Hematopoietic multipotent progenitor cell (in vitro differentiated cells): ENCODE measurements around the gene DNM3. TPM values are rescaled to one million over a fixed set of nuclear protein-coding genes. Genes with fewer than 3 reads are reported as not detected.

Source experiments
- DNase-seq, 3 donors: peaks; one replicate each; pipeline ENCODE4 v3.0.0-alpha.2; 2011 to 2015; ENCODE audit warnings: low read depth in 2 of 3, low spot score in 2 of 3
- small RNA-seq: library from RNA; depleted of rRNA; stranded (forward); fragments of <200 nt; gene quantifications from one replicate; pipeline ENCODE3, GENCODE V24; 2012
- total RNA-seq: library from RNA; depleted of rRNA; stranded (reverse); fragments of >200 nt; gene quantifications from one replicate; pipeline ENCODE4 v1.2.3, GENCODE V29; 2012

Gene DNM3
- total RNA-seq, 1 donor: 4.0 TPM

DNA sequence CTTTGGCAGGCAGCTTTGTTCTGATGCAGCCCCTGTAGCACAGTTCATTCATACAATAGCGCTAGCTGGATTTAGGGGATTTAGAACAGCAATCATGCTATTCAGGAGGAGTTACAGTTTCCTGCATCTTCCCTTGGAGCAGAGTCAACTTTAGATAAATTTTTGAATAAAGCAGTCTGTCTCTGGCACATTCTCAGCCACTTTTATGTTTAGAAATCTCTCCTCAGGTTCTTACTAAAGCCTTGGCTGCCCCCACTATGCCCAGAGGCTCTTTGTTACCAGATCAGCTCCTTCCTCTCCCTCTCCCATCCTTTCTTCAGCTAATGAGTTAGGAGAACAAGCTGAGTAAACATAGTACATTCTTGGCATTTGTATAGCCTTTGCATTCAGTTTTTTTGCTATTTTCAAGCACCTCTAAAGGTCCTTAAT is 619.6 kb downstream of the DNM3 start:
- no peak for DNase-seq

Small RNAs within 50 kb of the gene (small RNA-seq; reads per million reads assigned to genes)
- gene MIR199A2: not detected
- gene RNU6-157P: not detected

Other genes starting within 250 kb of the DNM3 start
- gene MYOCOS, start 219.3 kb upstream of the DNM3 start, total RNA-seq: under 0.01 TPM
- 0.27 TPM for gene MYOC, start 188.8 kb upstream of the DNM3 start, total RNA-seq
- 4.8 TPM for gene VAMP4, start 99.4 kb upstream of the DNM3 start, total RNA-seq
- 33.1 TPM for gene METTL13, start 59.8 kb upstream of the DNM3 start, total RNA-seq